ENCODE results near the gene SCAMP3.

SCAMP3 gene

GRCh38 chr1:155207806-155208540 is 54.2 kb downstream of the SCAMP3 start, which contains the start of gene THBS3:
Gene THBS3, minus strand, starts transcription at chr1:155207897. Its CDS starts 21 bp downstream, at chr1:155207876.
- in situ Hi-C loops (cut with HindIII; ENCODE audit: low sequenced_read_pairs) = no loop called here

DNA sequence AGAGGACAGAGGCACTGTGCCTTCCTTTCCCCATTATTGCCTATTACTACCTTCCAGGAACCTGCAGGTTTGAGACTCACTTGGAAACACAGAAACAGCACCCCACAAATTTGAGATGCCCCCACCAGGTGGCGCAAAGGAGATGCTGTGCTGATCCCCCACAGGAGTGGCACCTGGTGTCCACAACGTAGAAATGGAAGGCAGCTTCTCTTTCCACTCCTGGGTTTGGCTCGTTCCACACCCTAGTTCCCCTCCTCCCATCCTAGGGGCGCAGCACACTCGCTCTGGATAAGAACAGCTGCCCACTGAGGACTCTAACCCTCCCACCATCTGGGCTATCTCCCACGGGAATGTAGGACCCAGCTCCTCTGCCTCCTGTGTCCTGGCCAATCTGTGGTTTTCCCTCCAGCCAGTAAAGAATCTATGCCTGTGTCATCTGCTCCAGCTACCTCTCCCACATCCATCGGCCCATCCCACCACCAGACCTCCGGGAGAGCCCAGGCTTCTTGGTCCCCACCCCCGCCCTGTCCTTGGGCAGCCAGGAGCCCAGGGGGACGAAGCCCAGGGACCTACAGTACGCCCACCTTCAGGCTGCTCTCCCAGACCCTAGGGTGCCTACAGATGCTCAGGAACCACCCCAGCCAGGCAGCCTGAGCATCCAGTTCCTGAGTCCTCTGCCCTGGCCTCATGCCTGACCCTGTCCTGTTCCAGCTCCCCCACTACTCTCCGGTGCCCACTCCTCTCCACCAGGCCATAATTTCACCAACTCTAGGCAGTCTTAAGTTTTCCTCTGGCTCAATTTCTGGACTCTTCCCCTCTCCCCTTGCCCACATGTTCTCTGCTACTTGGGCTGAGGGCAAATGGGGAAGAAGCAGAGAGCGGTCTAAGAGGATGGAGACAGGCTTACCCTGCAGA is 55.0 kb downstream of the SCAMP3 start:
- in situ Hi-C loops (cut with HindIII; ENCODE audit: low sequenced_read_pairs) = no loop called here

All from DLD1 (cell line).